Activated naive CD8-positive, alpha-beta T cell treated with anti-CD3 and anti-CD28 coated beads, Interleukin-2, amount 50 U/mL, for 16 hours (primary cell): ENCODE data around the gene ELOVL6.
"Not testable (repeated sequence)": the region's sequence is repeated elsewhere in the genome, so short reads cannot be mapped to it uniquely, and the experiment has no call there.

ENCODE experiments used
- DNase-seq: peaks from one replicate; pipeline ENCODE4 v3.0.0-alpha.2; 2020; ENCODE audit warnings: low read depth, low spot score

Gene ELOVL6

GRCh38 chr4:110198435-110199416, at the start of gene ELOVL6:
Gene ELOVL6 (minus strand): TSS chr4:110198615. CDS start chr4:110198335, 280 bp downstream.
- no peak for DNase-seq

- DNase-seq = no peak
These were observed 49.7 kb upstream of the ELOVL6 start for GRCh38 chr4:110248100-110248499.

- DNase-seq = no peak
These were observed 49.2 kb upstream of the ELOVL6 start for GRCh38 chr4:110247591-110247990.

GRCh38 chr4:110245577-110245976, 47.2 kb upstream of the ELOVL6 start:
- DNase-seq = no peak

GRCh38 chr4:110236324-110236723, 37.9 kb upstream of the ELOVL6 start:
- no peak for DNase-seq

GRCh38 chr4:110233581-110233980, 35.2 kb upstream of the ELOVL6 start:
- DNase-seq = not testable (repeated sequence)

GRCh38 chr4:110231869-110232268, 33.5 kb upstream of the ELOVL6 start:
- no peak for DNase-seq

- no peak for DNase-seq
These were observed 30.9 kb upstream of the ELOVL6 start for GRCh38 chr4:110229266-110229665.

- no peak for DNase-seq
These were observed 26.4 kb upstream of the ELOVL6 start for GRCh38 chr4:110224812-110225211.

- no peak for DNase-seq
These were observed 25.7 kb upstream of the ELOVL6 start for GRCh38 chr4:110224142-110224541.

- not testable (repeated sequence) for DNase-seq
These were observed 20.5 kb upstream of the ELOVL6 start for GRCh38 chr4:110218935-110219334.

GRCh38 chr4:110217181-110217580, 18.8 kb upstream of the ELOVL6 start:
- not testable (repeated sequence) for DNase-seq

- no peak for DNase-seq
These were observed 17.7 kb upstream of the ELOVL6 start for GRCh38 chr4:110216129-110216528.

- DNase-seq = no peak
These were observed 13.3 kb upstream of the ELOVL6 start for GRCh38 chr4:110211770-110212061.

- DNase-seq = no peak
These were observed 12.8 kb upstream of the ELOVL6 start for GRCh38 chr4:110211007-110211769.

- no peak for DNase-seq
These were observed 10.0 kb upstream of the ELOVL6 start for GRCh38 chr4:110208419-110208818.

- DNase-seq = no peak
These were observed 8.8 kb upstream of the ELOVL6 start for GRCh38 chr4:110207233-110207632.

GRCh38 chr4:110202024-110202423, 3.6 kb upstream of the ELOVL6 start:
- no peak for DNase-seq

- DNase-seq = no peak
These were observed 3.1 kb upstream of the ELOVL6 start for GRCh38 chr4:110201502-110201901.

- DNase-seq = no peak
These were observed 2.3 kb upstream of the ELOVL6 start for GRCh38 chr4:110200689-110201088.

- no peak for DNase-seq
These were observed 373 bp downstream of the ELOVL6 start for GRCh38 chr4:110198049-110198434.

- peak; percentile 46 for DNase-seq
These were observed 829 bp downstream of the ELOVL6 start for GRCh38 chr4:110197529-110198042.
